KMS-11 (cell line): Measurements from ENCODE around the gene NIN.

Experiments
- H2AFZ ChIP-seq: fragments of 200-600 bp; sonication (generic); 2 replicates; pipeline ENCODE4 v1.6.1; 2016; ENCODE audit warnings: antibody characterized with exemption, mixed run types, low read depth
- H3K27ac ChIP-seq: fragments of 200-600 bp; sonication (generic); 2 replicates; pipeline ENCODE4 v1.6.1; 2016; ENCODE audit warnings: mild to moderate bottlenecking, mixed run types
- H3K27me3 ChIP-seq: fragments of 200-600 bp; sonication (generic); 2 replicates; pipeline ENCODE4 v1.6.1; 2017; ENCODE audit warnings: mild to moderate bottlenecking, low read depth, mixed run types, moderate library complexity; ENCODE audit not compliant: insufficient read depth
- H3K36me3 ChIP-seq: fragments of 200-600 bp; sonication (generic); 2 replicates; pipeline ENCODE4 v1.6.1; 2017; ENCODE audit warnings: mild to moderate bottlenecking, mixed run types; ENCODE audit not compliant: insufficient read depth
- H3K4me1 ChIP-seq: fragments of 200-600 bp; sonication (generic); 2 replicates; pipeline ENCODE4 v1.6.1; 2016; ENCODE audit warnings: mild to moderate bottlenecking, low read depth, mixed run types; ENCODE audit not compliant: poor library complexity, severe bottlenecking
- H3K4me2 ChIP-seq: fragments of 200-600 bp; sonication (generic); 2 replicates; pipeline ENCODE4 v1.7.0; 2016; ENCODE audit warnings: mild to moderate bottlenecking, mixed run types
- H3K4me3 ChIP-seq: fragments of 200-600 bp; sonication (generic); IDR thresholded peaks from 2 replicates; pipeline ENCODE4 v1.6.1; 2017; ENCODE audit warnings: low read depth, low read length, mixed read lengths; ENCODE audit not compliant: insufficient read depth
- H3K79me2 ChIP-seq: fragments of 200-600 bp; sonication (generic); 2 replicates; pipeline ENCODE4 v1.6.1; 2016; ENCODE audit warnings: low read depth, mixed run types; ENCODE audit not compliant: insufficient read depth
- H3K9ac ChIP-seq: fragments of 200-600 bp; sonication (generic); 2 replicates; pipeline ENCODE4 v1.6.1; 2016; ENCODE audit warnings: mild to moderate bottlenecking, mixed run types
- H4K20me1 ChIP-seq: fragments of 200-600 bp; sonication (generic); 2 replicates; pipeline ENCODE4 v1.6.1; 2016; ENCODE audit warnings: mild to moderate bottlenecking, mixed run types; ENCODE audit not compliant: insufficient read depth
- CTCF ChIP-seq: fragments of 200-600 bp; sonication (generic); conservative IDR thresholded peaks from 2 replicates; pipeline ENCODE4 v1.6.1; 2017; ENCODE audit warnings: low read depth, mild to moderate bottlenecking, antibody characterized with exemption, low read length, moderate library complexity, mixed read lengths

NIN gene

DNA sequence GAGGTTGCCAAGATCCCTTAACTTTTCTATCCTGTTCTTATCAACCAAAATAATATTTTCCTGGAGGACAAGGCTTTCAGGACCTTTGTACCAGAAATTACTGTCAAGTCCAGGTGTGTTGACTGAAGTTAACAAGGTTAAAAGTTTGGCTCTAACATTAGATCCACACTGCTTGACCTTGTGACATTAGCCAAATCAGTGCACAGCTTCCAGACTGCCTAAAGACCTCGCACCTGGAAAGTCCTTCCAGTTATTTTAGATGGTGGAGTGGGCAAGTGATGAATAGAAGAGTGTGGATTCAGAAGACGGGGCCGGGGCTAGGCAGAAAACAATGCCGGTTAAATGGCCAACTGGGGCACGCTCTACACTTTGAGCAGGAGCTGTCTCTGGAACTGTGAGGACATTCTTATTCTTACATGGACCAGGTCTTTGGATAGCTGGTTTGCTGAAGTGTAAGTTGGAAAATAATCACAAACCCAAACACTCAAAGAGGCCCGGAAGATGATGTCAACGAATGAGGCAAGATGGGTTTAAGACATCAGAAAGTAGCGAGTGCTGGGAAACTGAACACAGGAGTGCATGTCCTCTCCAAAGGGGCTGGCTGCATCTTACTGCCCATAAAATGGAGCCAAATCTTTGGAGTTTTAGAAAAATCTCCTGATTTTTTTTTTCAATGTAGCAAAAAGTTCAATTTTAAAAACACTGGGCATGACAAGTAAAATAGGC lies 56.3 kb downstream of the NIN start:
- Histone ChIP-seq H3K4me2 (no peak overlapping the region), H3K4me1 (peaks cover 3% of the 10 kb centered on the region), H2AFZ (no peak overlapping the region), H3K27ac (no peak overlapping the region), H3K9ac (no peak overlapping the region), H3K36me3 (no peaks in the 10 kb centered on the region), H3K4me3 (no peak overlapping the region), H3K27me3 (no peaks in the 10 kb centered on the region), H3K79me2 (no peaks in the 10 kb centered on the region), H4K20me1 (no peaks in the 10 kb centered on the region)
- TF ChIP-seq CTCF: no peak

DNA sequence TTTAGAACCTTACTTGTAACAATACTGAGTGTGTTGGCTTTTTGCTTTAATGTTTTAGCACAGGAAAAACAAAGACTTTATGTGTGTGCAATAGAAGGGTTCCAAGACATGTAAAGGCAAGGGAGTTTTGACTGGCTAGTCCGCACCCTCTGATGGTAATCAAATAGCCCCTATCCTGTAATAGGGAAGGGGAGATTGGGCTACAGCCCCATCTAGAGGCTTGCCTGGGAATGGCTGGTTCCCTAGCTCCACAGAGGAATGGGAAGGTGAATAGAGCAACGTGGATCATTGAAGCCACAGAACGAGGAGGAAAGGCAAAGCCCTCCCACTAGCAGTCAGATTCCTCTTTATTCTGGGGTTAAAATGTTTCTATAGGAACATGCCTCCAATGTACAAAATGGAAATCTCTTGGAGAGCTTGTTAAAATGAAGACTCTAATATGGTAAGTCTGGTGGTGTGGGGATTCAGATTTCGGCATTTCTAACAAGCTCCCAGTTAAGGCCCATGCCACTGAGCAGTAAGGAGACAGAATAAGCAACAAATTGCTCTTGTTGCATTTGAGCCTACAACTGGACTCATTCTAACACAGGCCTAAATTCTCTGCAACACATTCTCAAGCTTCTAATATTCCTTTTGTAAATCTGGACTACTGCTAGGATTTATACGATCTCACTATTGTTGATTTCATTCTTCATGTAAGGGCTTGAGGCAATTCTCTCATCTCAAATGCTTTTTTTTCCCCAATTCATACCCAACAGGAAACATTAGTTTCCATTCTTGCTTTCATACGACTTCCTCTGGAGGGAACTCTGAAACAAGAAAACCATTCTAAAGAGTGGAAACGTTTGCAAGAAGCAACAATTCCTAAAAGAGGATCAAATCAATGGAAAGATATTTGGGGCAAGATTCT lies 57.1 kb downstream of the NIN start:
- TF ChIP-seq CTCF: peak; percentile 83
- Histone ChIP-seq H3K27me3 (no peaks in the 10 kb centered on the region), H4K20me1 (no peaks in the 10 kb centered on the region), H3K4me3 (no peak overlapping the region), H3K4me2 (no peak overlapping the region), H3K27ac (no peak overlapping the region), H2AFZ (no peak overlapping the region), H3K79me2 (no peaks in the 10 kb centered on the region), H3K36me3 (no peaks in the 10 kb centered on the region), H3K9ac (no peak overlapping the region), H3K4me1 (peaks cover 3% of the 10 kb centered on the region)

DNA sequence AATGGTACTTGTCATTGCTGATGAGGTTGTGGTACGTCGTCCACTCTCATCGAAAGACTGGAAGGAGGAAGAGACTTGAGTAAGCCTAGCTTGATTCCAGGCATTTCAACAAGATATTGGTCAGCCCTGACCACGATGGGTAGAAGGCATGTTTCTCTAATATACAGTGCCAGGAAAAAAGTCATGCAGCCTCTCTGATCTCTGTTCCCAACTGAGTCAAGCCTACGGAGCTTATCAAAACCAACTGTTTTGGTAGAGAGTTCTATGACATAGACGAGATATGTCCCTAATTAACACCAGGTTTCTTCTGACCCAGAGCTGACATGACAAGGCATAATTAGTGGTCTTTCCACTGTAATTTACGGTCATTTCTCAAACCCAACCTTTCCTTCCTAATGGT lies 58.5 kb downstream of the NIN start:
- no peaks in the 10 kb centered on the region for H3K36me3 ChIP-seq
- no peaks in the 10 kb centered on the region for H3K4me1 ChIP-seq
- H3K79me2 ChIP-seq: no peaks in the 10 kb centered on the region
- no peaks in the 10 kb centered on the region for H3K27me3 ChIP-seq
- no peak overlapping the region for H3K27ac ChIP-seq
- H3K9ac ChIP-seq: no peak overlapping the region
- no peak overlapping the region for H3K4me2 ChIP-seq
- H4K20me1 ChIP-seq: no peaks in the 10 kb centered on the region
- no peak for TF ChIP-seq CTCF
- no peak overlapping the region for H3K4me3 ChIP-seq
- no peak overlapping the region for H2AFZ ChIP-seq

DNA sequence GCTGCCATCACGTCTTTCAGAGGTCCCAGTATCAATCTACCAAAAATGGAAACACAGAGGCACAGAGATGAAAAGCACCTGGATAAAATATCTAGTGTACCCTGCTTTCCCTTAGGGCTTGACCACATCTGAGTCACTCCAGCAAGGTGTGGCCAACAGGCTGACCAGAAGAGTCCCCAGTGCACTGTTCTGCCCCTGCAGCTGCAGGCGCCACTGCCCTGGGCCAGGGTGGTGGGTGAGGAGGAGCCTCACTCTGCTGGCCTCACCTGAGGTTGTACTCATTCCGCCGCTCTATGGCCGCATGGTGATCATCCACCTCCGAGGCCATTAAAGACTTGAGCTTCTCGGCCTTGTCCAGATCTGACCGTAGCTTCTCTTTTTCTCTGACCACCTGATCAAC lies 60.4 kb downstream of the NIN start:
- Histone ChIP-seq H3K36me3 (no peaks in the 10 kb centered on the region), H4K20me1 (no peaks in the 10 kb centered on the region), H3K4me3 (no peak overlapping the region), H3K4me1 (no peaks in the 10 kb centered on the region), H3K79me2 (no peaks in the 10 kb centered on the region), H3K9ac (no peak overlapping the region), H3K27me3 (no peaks in the 10 kb centered on the region), H3K4me2 (no peak overlapping the region), H2AFZ (no peak overlapping the region), H3K27ac (no peak overlapping the region)
- TF ChIP-seq CTCF: no peak
